Measurements from ENCODE around the gene STX8. TPM values are rescaled to one million over a fixed set of nuclear protein-coding genes. Genes with fewer than 3 reads are reported as not detected.

STX8 gene
- total and polyA plus RNA-seq, 8 donors: 26.9 to 37.4 (median 32.3) TPM

GRCh38 chr17:9242983-9243382 is 332.6 kb downstream of the STX8 start:
- H3K9me3 ChIP-seq: no peaks in the 10 kb centered on the region
- DNase-seq (no peak), FAIRE-seq (no peak), ATAC-seq (no peak)
- intact Hi-C loops (cut with DNase I): no loop called here
- H3K4me1 ChIP-seq: peaks cover 6 to 15% (median 14%) of the 10 kb centered on the region in 3 donors
- no peak overlapping the region for H3K4me3 ChIP-seq
- H3K27ac ChIP-seq: no peak overlapping the region
- H3K36me3 ChIP-seq: no peaks in the 10 kb centered on the region
- 83 to 86% methylated on average over 8 of the region's 8 CpGs for WGBS, 2 donors
- TF ChIP-seq, protein P1, sequence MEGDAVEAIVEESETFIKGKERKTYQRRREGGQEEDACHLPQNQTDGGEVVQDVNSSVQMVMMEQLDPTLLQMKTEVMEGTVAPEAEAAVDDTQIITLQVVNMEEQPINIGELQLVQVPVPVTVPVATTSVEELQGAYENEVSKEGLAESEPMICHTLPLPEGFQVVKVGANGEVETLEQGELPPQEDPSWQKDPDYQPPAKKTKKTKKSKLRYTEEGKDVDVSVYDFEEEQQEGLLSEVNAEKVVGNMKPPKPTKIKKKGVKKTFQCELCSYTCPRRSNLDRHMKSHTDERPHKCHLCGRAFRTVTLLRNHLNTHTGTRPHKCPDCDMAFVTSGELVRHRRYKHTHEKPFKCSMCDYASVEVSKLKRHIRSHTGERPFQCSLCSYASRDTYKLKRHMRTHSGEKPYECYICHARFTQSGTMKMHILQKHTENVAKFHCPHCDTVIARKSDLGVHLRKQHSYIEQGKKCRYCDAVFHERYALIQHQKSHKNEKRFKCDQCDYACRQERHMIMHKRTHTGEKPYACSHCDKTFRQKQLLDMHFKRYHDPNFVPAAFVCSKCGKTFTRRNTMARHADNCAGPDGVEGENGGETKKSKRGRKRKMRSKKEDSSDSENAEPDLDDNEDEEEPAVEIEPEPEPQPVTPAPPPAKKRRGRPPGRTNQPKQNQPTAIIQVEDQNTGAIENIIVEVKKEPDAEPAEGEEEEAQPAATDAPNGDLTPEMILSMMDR (IDR thresholded peaks at IDR 0.05): no peak
- H3K27me3 ChIP-seq: no peaks in the 10 kb centered on the region

DNA sequence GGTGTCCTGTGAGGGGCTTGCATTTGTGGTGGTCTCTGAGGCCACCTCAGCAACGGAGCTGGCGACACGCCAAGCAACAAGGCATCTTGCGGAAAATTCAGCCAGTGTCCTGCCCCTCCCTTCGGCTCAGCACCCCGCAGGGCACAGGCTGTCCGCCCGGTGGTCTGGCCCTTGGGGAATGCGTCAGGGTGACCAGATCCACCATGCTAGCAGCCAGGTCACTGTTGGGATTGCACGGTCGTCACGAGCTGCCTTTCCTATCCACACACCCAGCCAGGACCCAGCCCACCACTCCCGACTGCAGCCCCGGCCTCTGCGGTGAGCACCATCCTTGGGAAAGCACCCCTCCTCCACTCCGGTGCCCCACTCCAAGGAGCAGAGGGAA is 333.1 kb downstream of the STX8 start:
- Histone ChIP-seq H3K27ac (no peak overlapping the region), H3K4me1 (peaks cover 6 to 15% (median 14%) of the 10 kb centered on the region in 3 donors), H3K9me3 (no peaks in the 10 kb centered on the region), H3K27me3 (no peaks in the 10 kb centered on the region), H3K36me3 (no peaks in the 10 kb centered on the region), H3K4me3 (no peak overlapping the region)
- FAIRE-seq: no peak
- WGBS, 2 donors: 79 to 81% methylated on average over 16 of the region's 16 CpGs
- intact Hi-C loops (cut with DNase I): no loop called here
- DNase-seq: peak in 4 of 6 donors; percentile 38 to 86 (median 68)
- no peak for ATAC-seq
- TF ChIP-seq, protein P1 (IDR thresholded peaks at IDR 0.05): no peak

DNA sequence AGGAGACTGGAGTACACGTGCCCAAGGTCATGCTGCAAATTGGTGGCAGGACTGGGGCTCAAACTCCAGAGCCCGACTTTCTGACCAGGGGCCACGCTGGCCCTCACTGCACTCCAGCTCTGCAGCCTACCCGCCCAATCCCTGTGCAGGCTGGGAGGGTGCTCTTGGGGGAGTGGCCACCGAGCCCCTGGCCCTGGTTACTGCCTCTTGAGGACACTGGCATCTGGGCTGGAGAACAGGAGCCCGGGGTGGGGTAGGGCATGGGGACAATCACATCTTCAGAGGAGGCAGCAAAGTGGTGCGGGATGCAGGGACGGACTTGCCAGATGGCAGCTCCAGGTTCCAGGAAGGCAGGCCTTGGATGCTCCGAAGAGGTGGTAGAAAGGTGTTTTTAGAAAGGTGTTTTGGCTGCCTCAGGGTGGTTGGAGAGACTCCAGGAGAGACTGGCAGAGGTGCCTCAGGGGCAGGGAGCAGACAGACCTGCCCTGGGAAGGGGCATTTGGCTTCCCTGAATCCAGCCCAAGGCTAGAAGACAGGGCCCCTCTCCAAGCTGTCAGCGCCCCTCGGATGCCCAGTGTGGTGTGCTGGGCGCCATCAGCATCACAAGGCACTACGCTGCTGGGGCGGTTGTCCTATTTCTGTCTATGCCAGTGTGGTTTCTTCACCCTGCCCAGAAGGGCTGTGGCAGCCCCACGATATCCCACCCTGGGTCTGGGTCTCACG is 333.7 kb downstream of the STX8 start:
- no peak overlapping the region for H3K4me3 ChIP-seq
- DNase-seq (peak in 3 of 6 donors; percentile 25 to 73 (median 35)), ATAC-seq (no peak), FAIRE-seq (no peak)
- H3K4me1 ChIP-seq: peaks cover 6 to 15% (median 14%) of the 10 kb centered on the region in 3 donors
- WGBS, 2 donors: 67 to 76% methylated on average over 15 to 16 of the region's 16 CpGs
- H3K36me3 ChIP-seq: no peaks in the 10 kb centered on the region
- peak overlapping the region in 2 of 4 donors; percentile 90 to 92 for H3K27ac ChIP-seq
- H3K27me3 ChIP-seq: no peaks in the 10 kb centered on the region
- no peaks in the 10 kb centered on the region for H3K9me3 ChIP-seq
- intact Hi-C loops (cut with DNase I): no loop called here
- TF ChIP-seq, protein P1 (IDR thresholded peaks at IDR 0.05): no peak

DNA sequence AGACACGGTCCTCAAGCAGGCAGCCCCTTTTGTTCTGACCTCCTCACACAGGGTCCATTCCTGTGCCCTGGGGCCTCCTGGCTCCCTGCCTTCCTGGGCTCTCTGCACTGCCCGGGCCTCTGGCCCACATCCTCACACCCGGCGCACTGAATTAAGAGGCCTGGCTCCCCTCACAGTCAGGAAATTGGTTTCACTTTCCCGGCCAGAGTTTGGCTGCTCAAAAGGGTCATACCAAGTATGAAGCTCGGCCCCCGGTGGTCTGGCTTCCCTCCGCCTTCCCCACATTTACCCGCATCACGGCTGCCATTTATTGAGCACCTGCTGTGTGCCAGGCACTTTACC is 334.3 kb downstream of the STX8 start:
- FAIRE-seq: no peak
- DNase-seq: peak in 2 of 6 donors; percentile 41 to 54
- intact Hi-C loops (cut with DNase I): no loop called here
- no peaks in the 10 kb centered on the region for H3K9me3 ChIP-seq
- ATAC-seq: peak in 2 of 4 donors; percentile 2 to 11
- no peak overlapping the region for H3K4me3 ChIP-seq
- no peaks in the 10 kb centered on the region for H3K27me3 ChIP-seq
- peak overlapping the region; percentile 73 to 92 (median 88) for H3K27ac ChIP-seq
- no peaks in the 10 kb centered on the region for H3K36me3 ChIP-seq
- WGBS, 2 donors: 75 to 76% methylated on average over 10 of the region's 10 CpGs
- peaks cover 6 to 15% (median 14%) of the 10 kb centered on the region in 3 donors for H3K4me1 ChIP-seq
- TF ChIP-seq, protein P1 (IDR thresholded peaks at IDR 0.05): no peak
